GM12864 (cell line): ENCODE measurements around the gene GPR153.

Experiments used
- DNase-seq: peaks from one replicate; pipeline ENCODE4 v3.0.0-alpha.2; 2011; ENCODE audit warnings: low read depth
- H3K4me3 ChIP-seq: 2 replicates; pipeline ENCODE4 v1.5.1; 2011; ENCODE audit warnings: mild to moderate bottlenecking, low read depth, low read length, control low read depth
- CTCF ChIP-seq: IDR thresholded peaks from 2 replicates; pipeline ENCODE4 v1.5.1; 2011; ENCODE audit warnings: low read depth, mild to moderate bottlenecking, moderate library complexity, low read length, control low read depth, inconsistent platforms; ENCODE audit errors: missing control alignments

GPR153 gene

GRCh38 chr1:6256645-6257044 is 4.3 kb downstream of the GPR153 start:
- no peak overlapping the region for H3K4me3 ChIP-seq
- DNase-seq, result no peak
- no peak for TF ChIP-seq CTCF

DNA sequence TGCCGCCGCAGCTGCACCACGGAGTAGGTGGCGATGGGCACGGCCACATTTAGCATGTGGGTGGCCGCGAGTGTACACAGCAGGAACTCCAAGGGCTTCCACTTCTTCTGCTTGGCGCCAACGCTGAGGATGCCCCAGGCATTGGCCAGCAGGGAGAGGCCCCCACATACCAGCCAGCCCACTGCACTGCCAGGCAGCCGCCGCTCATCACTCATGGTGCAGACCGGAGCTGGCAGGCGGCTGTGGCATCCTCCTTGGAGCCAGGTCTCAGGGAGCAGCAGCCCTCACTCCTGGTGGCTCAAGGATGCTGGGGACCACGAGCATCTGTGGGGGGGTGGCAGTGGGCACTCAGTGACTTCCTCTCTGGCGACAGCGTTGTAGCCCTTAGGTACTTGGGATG is 6.2 kb downstream of the GPR153 start:
- no peak overlapping the region for H3K4me3 ChIP-seq
- no peak for DNase-seq
- no peak for TF ChIP-seq CTCF

DNA sequence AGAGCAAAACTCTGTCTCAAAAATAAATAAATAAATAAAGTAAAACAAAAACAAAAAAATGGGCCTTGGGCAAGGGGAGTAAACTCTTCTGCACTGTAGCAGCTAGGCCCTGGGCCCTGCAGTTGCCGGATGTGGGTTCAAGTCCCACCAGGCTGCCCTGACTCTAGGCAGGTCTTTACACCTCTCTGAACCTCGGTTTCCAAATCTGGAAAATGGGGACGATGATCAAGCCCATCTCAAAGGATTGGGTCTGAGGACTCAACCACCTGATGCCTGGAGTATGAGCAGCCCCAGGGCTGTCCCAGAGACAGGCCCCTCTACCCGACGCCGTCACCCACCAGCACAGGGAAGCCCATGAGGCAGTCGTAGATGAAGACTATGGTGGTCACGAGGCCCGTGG is 7.5 kb downstream of the GPR153 start:
- DNase-seq, result no peak
- TF ChIP-seq CTCF, result no peak
- H3K4me3 ChIP-seq, result no peak overlapping the region

DNA sequence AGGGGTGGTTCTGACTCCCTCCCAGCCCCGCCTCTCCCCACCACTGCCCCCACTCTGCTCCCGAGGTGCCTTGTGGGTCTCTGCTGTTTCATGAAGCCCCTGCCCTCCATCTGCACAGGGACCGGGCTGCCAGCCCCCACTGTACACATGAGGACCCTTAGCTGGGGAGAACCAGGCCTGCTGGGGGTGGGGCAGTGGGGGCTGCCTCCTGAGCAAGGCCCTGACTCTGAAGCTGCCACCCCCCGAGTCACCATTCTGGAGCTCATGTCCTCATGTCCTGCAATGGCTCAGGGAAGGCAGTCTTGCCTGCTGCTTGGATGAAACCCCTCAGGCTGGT is 8.6 kb downstream of the GPR153 start:
- TF ChIP-seq CTCF, result no peak
- DNase-seq, result no peak
- no peak overlapping the region for H3K4me3 ChIP-seq

DNA sequence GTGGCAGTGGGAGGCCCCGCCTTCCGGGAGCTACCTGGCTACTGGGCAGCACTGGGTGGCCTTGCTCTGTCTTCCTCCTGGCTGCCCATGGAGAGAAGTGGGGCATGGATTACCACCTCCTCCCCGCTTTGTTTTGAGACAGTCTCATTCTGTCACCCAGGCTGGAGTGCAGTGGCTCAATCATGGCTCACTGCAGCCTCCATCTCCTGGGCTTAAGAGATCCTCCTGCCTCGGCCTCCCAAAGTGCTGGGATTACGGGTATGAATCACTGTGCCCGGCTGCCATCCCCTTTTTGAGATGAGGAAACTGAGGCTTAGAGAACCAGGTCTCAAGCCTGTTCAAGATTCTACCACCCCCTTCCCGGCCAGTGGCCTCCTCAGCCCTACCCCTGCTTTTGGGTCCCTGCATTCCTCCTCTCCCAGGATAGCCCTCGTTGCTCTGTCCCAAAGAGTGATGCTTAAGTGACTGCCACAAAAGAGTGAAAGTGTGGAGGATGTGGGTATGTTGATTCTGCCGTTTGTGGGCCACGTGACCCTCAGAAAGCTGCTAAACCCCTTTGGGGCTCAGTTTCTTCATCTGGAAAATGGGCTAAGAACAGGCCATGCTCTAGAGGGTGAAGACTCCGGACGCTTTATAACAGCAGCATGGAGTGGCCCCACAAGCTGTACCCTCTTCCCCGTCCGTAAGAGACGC is 9.1 kb downstream of the GPR153 start:
- no peak for TF ChIP-seq CTCF

DNA sequence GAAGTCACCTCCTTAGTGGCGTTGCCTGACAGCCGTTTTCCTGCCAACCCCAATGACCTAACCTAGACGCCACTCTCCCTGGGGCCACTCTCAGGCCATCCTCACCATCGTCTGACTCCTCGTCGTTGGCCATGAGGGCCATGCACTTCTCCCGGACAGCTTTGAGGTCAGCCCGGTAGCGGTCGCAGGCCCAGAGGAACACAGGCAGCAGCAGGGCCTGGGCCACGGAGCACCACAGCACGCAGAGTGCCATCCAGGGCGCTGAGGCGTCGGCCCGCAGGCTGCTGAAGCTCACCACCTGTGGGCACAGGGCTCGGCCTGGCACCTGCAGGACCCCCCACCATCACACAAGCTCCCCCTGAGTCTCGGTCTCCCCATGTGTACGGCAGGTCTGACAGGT is 9.7 kb downstream of the GPR153 start:
- H3K4me3 ChIP-seq, result no peak overlapping the region
- TF ChIP-seq CTCF, result no peak
- no peak for DNase-seq

More for the DNA sequence above, 9.1 kb downstream of the GPR153 start:
- H3K4me3 ChIP-seq, result no peak overlapping the region
- no peak for DNase-seq
